ENCODE results near the gene ITLN2. TPM values are rescaled to one million over a fixed set of nuclear protein-coding genes. Genes with fewer than 3 reads are reported as not detected.

The ITLN2 gene
- total and polyA plus RNA-seq, 2 experiments from 2014 or later: 8.0 to 12.8 TPM

GRCh38 chr1:161001525-161001924 lies 46.9 kb upstream of the ITLN2 start:
- H3K9me3 Mint-ChIP-seq: no peaks in the 10 kb centered on the region; the same call in 2 of the 3 replicates
- H3K27ac Mint-ChIP-seq: peak overlapping the region; percentile 18; the same call in 1 of the 2 replicates
- H3K9me2 ChIP-seq (ENCODE audit: insufficient read depth): no peaks in the 10 kb centered on the region
- TF ChIP-seq CREB1 (CRISPR knock-in tag; IDR thresholded peaks at IDR 0.05; ENCODE audit: low read depth) (no peak), REST (IDR thresholded peaks at IDR 0.05; ENCODE audit: unreplicated experiment) (no peak), NANOG (IDR thresholded peaks at IDR 0.05; ENCODE audit: borderline replicate concordance) (no peak), STAT1 (IDR thresholded peaks at IDR 0.05; ENCODE audit: unreplicated experiment) (no peak), ZNF462 (CRISPR knock-in tag; IDR thresholded peaks at IDR 0.05) (no peak), CTCF (conservative IDR thresholded peaks at IDR 0.05; ENCODE audit: low read depth in 2 of 2) (no peak), ZNF114 (CRISPR knock-in tag; IDR thresholded peaks at IDR 0.05) (no peak), EZH2 (IDR thresholded peaks at IDR 0.05; ENCODE audit: low read depth, unreplicated experiment) (no peak)
- peaks cover 4% of the 10 kb centered on the region; the same call in 1 of the 2 replicates for H3K4me1 ChIP-seq (ENCODE audit: insufficient read depth)
- H3K4me3 Mint-ChIP-seq: no peak overlapping the region
- no peak overlapping the region for H2AFZ ChIP-seq
- ATAC-seq: no peak
- no peak overlapping the region for H3K4me3 ChIP-seq
- H3K27me3 Mint-ChIP-seq (ENCODE audit: insufficient read depth, low read depth, poor library complexity): peaks cover 15% of the 10 kb centered on the region
- peaks cover 55% of the 10 kb centered on the region for H4K20me1 ChIP-seq (replicated peaks; ENCODE audit: insufficient read depth)
- H3K4me1 Mint-ChIP-seq: peaks cover 22% of the 10 kb centered on the region
- H3K36me3 Mint-ChIP-seq (ENCODE audit: low read depth): peaks cover 59% of the 10 kb centered on the region
- H3F3A ChIP-seq (replicated peaks; ENCODE audit: low read depth): peaks cover 29% of the 10 kb centered on the region
- H3K27me3 ChIP-seq (ENCODE audit: insufficient read depth): no peaks in the 10 kb centered on the region
- peaks cover 36% of the 10 kb centered on the region for H3K36me3 ChIP-seq (ENCODE audit: insufficient read depth)
- no peak for DNase-seq (ENCODE audit: low spot score)
- peaks cover 52% of the 10 kb centered on the region for H3K79me2 ChIP-seq (replicated peaks; ENCODE audit: insufficient read depth)
- H3K4me2 ChIP-seq: no peak overlapping the region
- H3K27ac ChIP-seq (ENCODE audit: low read depth): peak overlapping the region; percentile 5; the same call in 1 of the 2 replicates
